HepG2 (cell line): Measurements from ENCODE around the gene ULK4. TPM values are rescaled to one million over a fixed set of nuclear protein-coding genes. Genes with fewer than 3 reads are reported as not detected.

ENCODE experiments used
- ATAC-seq: fragments of 200-7000 bp; cut with Tn5 transposase; 3 replicates; pipeline ENCODE4 v1.9.1; 2020; ENCODE audit warnings: mild to moderate bottlenecking, moderate library complexity
- BruUV-seq: library from RNA; stranded (reverse); fragments of 400-500 nt; replicated peaks from 2 replicates; lab custom pipeline; 2021; lab: Mats Ljungman, UMichigan
- CTCF ChIA-PET: fragments of 300-600 bp; formaldehyde crosslinking; extraction: SDS; loops from one replicate; lab custom pipeline; 2021; ENCODE audit warnings: low total read pairs, inconsistent platforms, low intra/inter-chr PET ratio; lab: Yijun Ruan, JAX
- POLR2A ChIA-PET: fragments of 350-600 bp; sonication (Branson Sonifier 250); formaldehyde crosslinking; loops from one replicate; lab custom pipeline; 2020; ENCODE audit warnings: antibody characterized with exemption, inconsistent platforms; lab: Yijun Ruan, JAX
- DNase-seq: peaks from one replicate; pipeline ENCODE4 v3.0.0-alpha.2; 2015; ENCODE audit warnings: low spot score
- FAIRE-seq: peaks from 3 replicates; lab custom pipeline; 2011; peaks lifted over from hg19 to GRCh38; lab: Jason Lieb, UNC
- H2AFZ ChIP-seq: one replicate; pipeline ENCODE4 v1.6.1; 2011; ENCODE audit warnings: low read length, inconsistent platforms
- H3K27ac ChIP-seq: fragments of 300-600 bp; 3 replicates; pipeline ENCODE4 v1.8.0; 2011; ENCODE audit warnings: mixed run types, mild to moderate bottlenecking, mixed read lengths, low read length, inconsistent platforms; ENCODE audit not compliant: insufficient read depth; ENCODE audit errors: extremely low read length
- H3K27me3 ChIP-seq, 2 experiments: fragments of 200-600 bp in 1 of 2; 2 replicates in 1 of 2; 3 replicates in 1 of 2; pipeline versions ENCODE4 v1.6.0 to v1.8.0; 2011; ENCODE audit warnings: low read length in 2 of 2, mild to moderate bottlenecking in 2 of 2, moderate library complexity in 2 of 2, inconsistent platforms in 1 of 2; ENCODE audit not compliant: insufficient read depth in 2 of 2, control insufficient read depth in 1 of 2
- H3K36me3 ChIP-seq, 2 experiments: fragments of 200-600 bp in 1 of 2; replicated peaks in 1 of 2; 2 replicates in 1 of 2; 3 replicates in 1 of 2; pipeline versions ENCODE4 v1.5.1 to v1.8.0; 2011; ENCODE audit warnings: low read length in 2 of 2, inconsistent platforms in 1 of 2; ENCODE audit not compliant: insufficient read depth in 2 of 2, control insufficient read depth in 1 of 2
- H3K4me1 ChIP-seq: 2 replicates; pipeline ENCODE4 v1.5.1; 2012; ENCODE audit warnings: low read length, inconsistent platforms; ENCODE audit not compliant: insufficient read depth
- H3K4me2 ChIP-seq: 2 replicates; pipeline ENCODE4 v1.6.0; 2011; ENCODE audit warnings: low read depth, low read length, inconsistent platforms
- H3K4me3 ChIP-seq, 3 experiments: fragments of 200-600 bp in 1 of 3; sonication (generic), shearing (Covaris generic) in 1 of 3; replicated peaks in 1 of 3; 2 replicates each; pipeline ENCODE4 v1.5.1; 2011 to 2016; ENCODE audit warnings: low read length in 3 of 3, inconsistent platforms in 2 of 3, low read depth in 2 of 3, mild to moderate bottlenecking in 2 of 3, control low read depth in 1 of 3, mixed read lengths in 1 of 3; ENCODE audit not compliant: insufficient read depth in 1 of 3
- H3K79me2 ChIP-seq: one replicate; pipeline ENCODE4 v1.6.1; 2011; ENCODE audit warnings: low read length, inconsistent platforms; ENCODE audit not compliant: insufficient read depth
- H3K9ac ChIP-seq: 2 replicates; pipeline ENCODE4 v1.6.0; 2011; ENCODE audit warnings: mild to moderate bottlenecking, low read depth, low read length, inconsistent platforms; ENCODE audit not compliant: insufficient read depth
- H3K9me3 ChIP-seq: 2 replicates; pipeline ENCODE4 v1.5.1; 2012; ENCODE audit warnings: mild to moderate bottlenecking, low read length
- H4K20me1 ChIP-seq: 2 replicates; pipeline ENCODE4 v1.6.0; 2011; ENCODE audit warnings: inconsistent platforms, mild to moderate bottlenecking, low read length, moderate library complexity; ENCODE audit not compliant: insufficient read depth
- DRAP1 ChIP-seq: IDR thresholded peaks from 2 replicates; pipeline ENCODE4 v1.6.1; 2016; ENCODE audit warnings: missing genetic modification reagents, missing compliant biosample characterization
- E2F5 ChIP-seq: sonication (generic); formaldehyde crosslinking; conservative IDR thresholded peaks from 2 replicates; pipeline ENCODE4 v1.4.0; 2020; ENCODE audit warnings: missing genetic modification reagents
- MAFK ChIP-seq, 2 experiments: IDR thresholded peaks in 1 of 2; conservative IDR thresholded peaks in 1 of 2; 2 replicates each; pipeline ENCODE4 v1.6.1; 2011; ENCODE audit warnings: improper control_type of control experiment in 2 of 2, low read length in 2 of 2
- MAZ ChIP-seq, 2 experiments: sonication (generic) in 1 of 2; formaldehyde crosslinking in 1 of 2; IDR thresholded peaks; 2 replicates each; pipeline versions ENCODE4 v1.5.0 to v1.6.1; 2012 to 2020; ENCODE audit warnings: low read depth in 2 of 2, mild to moderate bottlenecking in 2 of 2, borderline replicate concordance in 1 of 2, improper control_type of control experiment in 1 of 2, low read length in 1 of 2, missing genetic modification reagents in 1 of 2, moderate library complexity in 1 of 2
- NFKBIZ ChIP-seq: IDR thresholded peaks from 2 replicates; pipeline ENCODE4 v1.6.1; 2018; ENCODE audit warnings: missing genetic modification reagents, missing compliant biosample characterization
- NR2F2 ChIP-seq: IDR thresholded peaks from 2 replicates; pipeline ENCODE4 v1.6.1; 2012; ENCODE audit warnings: low read depth, inconsistent platforms, borderline replicate concordance
- RFXAP ChIP-seq: sonication (generic); formaldehyde crosslinking; IDR thresholded peaks from 2 replicates; pipeline ENCODE4 v1.4.0; 2020; ENCODE audit warnings: missing genetic modification reagents, borderline replicate concordance
- ZMAT5 ChIP-seq: sonication (generic); formaldehyde crosslinking; IDR thresholded peaks from 2 replicates; pipeline ENCODE4 v1.5.0; 2020; ENCODE audit warnings: mild to moderate bottlenecking, low read depth, missing genetic modification reagents, borderline replicate concordance
- ZNF12 ChIP-seq: sonication (generic); formaldehyde crosslinking; IDR thresholded peaks from 2 replicates; pipeline ENCODE4 v1.5.0; 2020; ENCODE audit warnings: missing genetic modification reagents
- ZNF121 ChIP-seq: sonication (generic); formaldehyde crosslinking; IDR thresholded peaks from 2 replicates; pipeline ENCODE4 v1.5.0; 2020; ENCODE audit warnings: mild to moderate bottlenecking, missing genetic modification reagents
- ZNF251 ChIP-seq: sonication (generic); formaldehyde crosslinking; IDR thresholded peaks from 2 replicates; pipeline ENCODE4 v1.9.0; 2021; ENCODE audit warnings: mild to moderate bottlenecking, missing genetic modification reagents
- ZNF275 ChIP-seq: sonication (generic); formaldehyde crosslinking; IDR thresholded peaks from 2 replicates; pipeline ENCODE4 v1.8.0; 2022; ENCODE audit warnings: missing genetic modification reagents, mild to moderate bottlenecking, inconsistent platforms, borderline replicate concordance
- ZNF432 ChIP-seq: sonication (generic); formaldehyde crosslinking; IDR thresholded peaks from 2 replicates; pipeline ENCODE4 v1.5.0; 2020; ENCODE audit warnings: missing genetic modification reagents, mild to moderate bottlenecking, borderline replicate concordance
- ZNF44 ChIP-seq: sonication (generic); formaldehyde crosslinking; IDR thresholded peaks from 2 replicates; pipeline ENCODE4 v1.5.1; 2020; ENCODE audit warnings: mild to moderate bottlenecking, missing genetic modification reagents
- ZNF563 ChIP-seq: sonication (generic); formaldehyde crosslinking; IDR thresholded peaks from 2 replicates; pipeline ENCODE4 v1.8.0; 2022; ENCODE audit warnings: mild to moderate bottlenecking, moderate library complexity, missing genetic modification reagents
- ZNF737 ChIP-seq: sonication (generic); formaldehyde crosslinking; IDR thresholded peaks from 2 replicates; pipeline ENCODE4 v1.5.0; 2020; ENCODE audit warnings: missing genetic modification reagents, mild to moderate bottlenecking, borderline replicate concordance
- WGBS: methylation state at CpG from one replicate; pipeline ENCODE4 v1.1.6; 2017; ENCODE audit warnings: low lambda C conversion rate; 5-methylcytosine and 5-hydroxymethylcytosine counted together
- in situ Hi-C: cut with HindIII; loops from 2 replicates; pipeline ENCODE4 v1.10.0; 2017; ENCODE audit warnings: low pct_unique_long_range_greater_than_20kb; ENCODE audit not compliant: extremely low pct_ligation_motif_present
- intact Hi-C: fragments of 100-400 bp; cut with micrococcal nuclease; formaldehyde crosslinking; loops from one replicate; pipeline ENCODE4 v1.10.0; 2022; ENCODE audit not compliant: unreplicated experiment
- polyA plus RNA-seq, 8 experiments: library from polyadenylated mRNA; depleted of rRNA in 3 of 8; stranded (reverse) in 7 of 8; unstranded in 1 of 8; fragments of >200 nt; fragmentation: Illumina TruSeq in 4 of 8; extraction: Trizol in 4 of 8; gene quantifications; 2 replicates each; pipeline versions ENCODE4 v1.2.1 to v1.2.3, GENCODE V29; 2011 to 2016; ENCODE audit warnings: low read depth in 4 of 8, missing spikeins in 1 of 8, mixed read lengths in 1 of 8; ENCODE audit not compliant: insufficient read depth in 1 of 8
- total RNA-seq, 5 experiments: library from RNA; depleted of rRNA; stranded (reverse); fragments of >200 nt; fragmentation: Illumina TruSeq; extraction: Trizol; gene quantifications; 2 replicates each; pipeline ENCODE4 v1.2.3, GENCODE V29; 2016; ENCODE audit warnings: low read depth in 1 of 5

ULK4 gene
- total and polyA plus RNA-seq, 2 of the 13 experiments (the other 11 are each of a cell fraction or from before 2014, with no cell fraction given) = 6.7 to 11.8 TPM

GRCh38 chr3:41330465-41330864 lies 631.4 kb downstream of the ULK4 start:
- no peak for TF ChIP-seq ZNF44 (CRISPR knock-in tag)
- TF ChIP-seq ZNF275 (CRISPR knock-in tag) = no peak
- no peak for TF ChIP-seq ZNF12
- TF ChIP-seq MAFK (conservative IDR thresholded peaks at IDR 0.05 in 1 of 2, IDR thresholded peaks at IDR 0.05 in 1 of 2; ENCODE audit: low read length in 2 of 2) = no peak
- H2AFZ ChIP-seq = no peak overlapping the region
- WGBS = 91% methylated on average over 1 of the region's 1 CpG
- H3K36me3 ChIP-seq = no peaks in the 10 kb centered on the region
- no peak overlapping the region for H3K4me3 ChIP-seq
- H3K4me1 ChIP-seq = peaks cover 7% of the 10 kb centered on the region
- no peak overlapping the region for H3K4me2 ChIP-seq
- no peak overlapping the region for H3K9ac ChIP-seq
- no peaks in the 10 kb centered on the region for H3K27me3 ChIP-seq
- ChIA-PET POLR2A (no interaction called here), CTCF (no interaction called here)
- intact Hi-C loops = no loop called here
- H3K27ac ChIP-seq = no peak overlapping the region
- no peak for ATAC-seq
- H3K79me2 ChIP-seq = no peaks in the 10 kb centered on the region
- no peaks in the 10 kb centered on the region for H4K20me1 ChIP-seq
- H3K9me3 ChIP-seq = no peaks in the 10 kb centered on the region
- no peak for DNase-seq
- no peak for FAIRE-seq
- no TSS peak for BruUV-seq
- in situ Hi-C loops = no loop called here

GRCh38 chr3:41329881-41330280 lies 632.0 kb downstream of the ULK4 start:
- WGBS = 95% methylated on average over 2 of the region's 2 CpGs
- Histone ChIP-seq H3K4me2 (no peak overlapping the region), H2AFZ (no peak overlapping the region), H3K9me3 (no peaks in the 10 kb centered on the region), H4K20me1 (no peaks in the 10 kb centered on the region), H3K27me3 (no peaks in the 10 kb centered on the region), H3K79me2 (no peaks in the 10 kb centered on the region), H3K27ac (no peak overlapping the region), H3K36me3 (no peaks in the 10 kb centered on the region), H3K4me1 (peaks cover 7% of the 10 kb centered on the region), H3K9ac (no peak overlapping the region), H3K4me3 (no peak overlapping the region)
- ATAC-seq = no peak
- FAIRE-seq = no peak
- intact Hi-C loops (no loop called here), in situ Hi-C loops (no loop called here)
- no TSS peak for BruUV-seq
- POLR2A ChIA-PET = no interaction called here
- CTCF ChIA-PET = no interaction called here
- no peak for DNase-seq
- TF ChIP-seq ZNF432 (CRISPR knock-in tag) (no peak), NFKBIZ (CRISPR knock-in tag) (no peak), DRAP1 (CRISPR knock-in tag) (no peak), NR2F2 (no peak), ZNF251 (CRISPR knock-in tag) (no peak), E2F5 (CRISPR knock-in tag) (no peak), ZNF563 (no peak), RFXAP (CRISPR knock-in tag) (no peak), ZNF737 (CRISPR knock-in tag) (no peak), ZNF121 (no peak), MAZ (IDR thresholded peaks at IDR 0.05; ENCODE audit: borderline replicate concordance, low read depth, low read length) (no peak), MAZ (CRISPR knock-in tag; IDR thresholded peaks at IDR 0.05; ENCODE audit: low read depth) (no peak), ZMAT5 (CRISPR knock-in tag) (no peak)
